HG02798 (cell line): ENCODE results near the gene NOS1AP.

Source experiments
- ATAC-seq: cut with Tn5 transposase; IDR thresholded peaks from one replicate; pipeline ENCODE4 v1.9.1; 2021; ENCODE audit warnings: mild to moderate bottlenecking; ENCODE audit not compliant: unreplicated experiment, poor library complexity

Gene NOS1AP

DNA sequence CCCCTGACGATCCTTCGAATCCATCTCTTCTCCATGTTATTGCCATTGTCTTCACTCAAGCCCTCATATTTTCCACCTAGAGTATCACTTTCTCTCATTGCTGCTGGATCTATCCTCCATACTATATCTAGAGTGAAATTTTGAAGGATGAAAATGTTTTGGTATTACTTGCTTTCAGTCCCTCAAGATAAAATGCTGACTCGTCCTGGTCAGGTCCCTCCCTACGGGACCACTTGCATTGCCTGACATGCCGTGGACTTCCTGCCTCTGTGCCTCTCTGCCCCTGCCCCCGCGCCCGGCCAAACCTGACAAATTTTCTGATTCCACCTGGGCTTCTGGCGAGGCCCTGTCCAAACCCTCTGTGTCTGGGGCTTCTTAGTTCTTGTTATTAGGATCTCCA, 283.6 kb downstream of the NOS1AP start:
- ATAC-seq: no peak

- no peak for ATAC-seq
Measured at GRCh38 chr1:162353702-162354101, 284.2 kb downstream of the NOS1AP start.

DNA sequence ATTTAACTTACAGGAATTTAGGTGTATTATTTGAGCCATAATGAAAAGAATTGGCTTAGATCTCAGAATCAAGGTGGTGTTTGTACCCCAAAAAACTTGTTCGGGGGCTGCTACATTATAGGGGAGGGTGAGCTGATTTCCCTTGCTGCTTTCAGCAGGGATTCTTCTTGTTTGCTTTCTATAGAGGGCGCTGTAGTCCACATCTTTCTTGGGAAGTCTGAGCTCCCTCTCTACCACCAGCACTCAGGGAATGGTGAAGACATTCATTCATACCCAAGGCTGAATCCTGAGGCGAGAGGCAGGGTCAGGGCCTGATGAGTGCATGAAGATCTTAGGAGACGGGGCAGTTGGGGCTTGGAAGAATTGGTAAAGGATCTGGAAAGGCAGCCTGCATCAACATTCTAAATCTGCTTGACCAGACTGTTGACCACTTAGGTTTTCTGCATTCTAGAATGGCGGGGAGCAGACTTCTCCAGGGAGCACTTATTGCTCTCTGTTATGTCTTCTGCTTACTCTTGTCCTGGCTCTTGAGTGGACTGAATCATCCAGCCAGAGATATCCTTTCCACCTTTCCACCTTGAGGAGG, 288.3 kb downstream of the NOS1AP start:
- no peak for ATAC-seq

DNA sequence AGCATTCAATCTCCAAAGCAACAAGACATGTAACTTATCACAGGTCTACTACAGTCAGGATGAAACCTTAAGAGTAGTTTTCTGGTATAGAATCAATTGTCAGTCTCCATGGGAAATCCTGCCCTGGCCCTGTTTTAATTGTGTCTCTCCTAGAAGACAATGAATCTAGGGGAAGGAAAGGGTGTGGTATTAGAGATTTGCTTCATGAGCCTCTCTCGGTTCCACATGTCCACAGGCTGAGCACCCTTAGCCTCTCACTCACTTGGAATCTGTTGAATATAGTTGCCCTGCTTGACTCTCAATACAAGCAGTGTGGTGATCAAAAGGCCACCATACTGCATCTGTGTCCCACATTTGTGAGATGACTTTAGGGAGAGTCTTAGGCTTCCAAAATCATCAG, 289.4 kb downstream of the NOS1AP start:
- no peak for ATAC-seq

DNA sequence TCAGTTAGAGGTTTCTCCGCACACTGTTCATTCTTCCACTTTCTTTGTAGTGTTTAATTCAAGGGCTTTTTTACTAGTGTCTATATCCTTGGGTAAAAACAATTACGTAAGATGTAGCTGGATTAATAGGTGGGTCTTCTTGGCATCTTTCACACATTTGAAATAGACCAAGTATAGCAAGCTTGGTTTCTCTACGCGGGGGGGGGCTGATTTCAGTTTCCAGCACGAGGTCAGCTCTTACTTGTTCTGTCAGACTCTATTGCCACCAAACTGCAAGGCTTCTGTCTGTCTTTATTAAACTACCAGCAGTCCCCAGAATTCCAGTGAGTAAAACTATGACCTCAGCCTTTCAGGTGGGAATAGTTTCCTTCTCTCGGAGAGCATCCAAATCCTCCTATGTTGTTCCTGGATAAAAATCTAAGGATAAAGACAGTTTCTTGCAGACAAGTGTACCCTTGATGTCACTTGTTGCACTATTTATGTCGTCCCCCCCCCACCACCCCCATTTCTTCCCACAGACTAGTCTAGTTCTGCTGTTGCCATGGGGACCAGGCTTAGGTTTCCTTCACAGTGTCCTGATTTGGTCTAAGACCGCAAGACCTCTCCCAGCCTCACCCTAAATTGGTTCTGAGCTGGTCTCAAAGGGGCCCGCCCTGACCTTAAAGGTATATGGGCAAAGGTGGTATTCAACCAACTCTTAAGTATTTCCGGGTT, 290.2 kb downstream of the NOS1AP start:
- no peak for ATAC-seq

DNA sequence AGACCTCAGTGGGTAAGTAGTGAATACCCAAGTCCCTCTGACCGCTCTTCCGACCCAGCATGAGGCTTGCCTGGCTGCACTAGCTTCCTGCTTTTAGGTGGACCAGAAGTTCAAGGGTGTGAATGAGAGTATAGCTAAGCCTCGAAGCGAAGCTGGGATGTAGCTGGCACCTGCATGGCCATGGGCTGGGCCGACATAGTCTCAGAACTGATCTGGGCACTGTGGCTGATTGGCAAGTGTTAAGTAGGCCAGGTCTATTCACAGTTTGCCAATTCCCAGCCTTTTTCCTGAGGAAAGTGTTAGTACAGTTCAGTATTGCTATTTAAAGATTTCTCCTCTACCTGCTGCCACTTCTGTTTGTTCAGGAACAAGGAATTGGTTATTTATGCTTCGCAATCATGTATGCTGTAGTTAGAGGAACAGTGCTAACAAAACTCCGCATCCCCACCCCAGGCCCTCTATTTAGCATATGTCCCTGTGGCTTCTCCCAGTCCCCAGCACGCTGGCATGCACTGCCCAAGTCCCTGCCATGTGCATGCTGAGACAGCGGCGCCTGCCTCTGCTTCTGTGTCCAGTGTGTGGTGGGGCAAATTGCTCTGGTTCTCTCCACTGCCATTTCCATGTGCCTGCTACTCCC, 290.9 kb downstream of the NOS1AP start:
- ATAC-seq: no peak

DNA sequence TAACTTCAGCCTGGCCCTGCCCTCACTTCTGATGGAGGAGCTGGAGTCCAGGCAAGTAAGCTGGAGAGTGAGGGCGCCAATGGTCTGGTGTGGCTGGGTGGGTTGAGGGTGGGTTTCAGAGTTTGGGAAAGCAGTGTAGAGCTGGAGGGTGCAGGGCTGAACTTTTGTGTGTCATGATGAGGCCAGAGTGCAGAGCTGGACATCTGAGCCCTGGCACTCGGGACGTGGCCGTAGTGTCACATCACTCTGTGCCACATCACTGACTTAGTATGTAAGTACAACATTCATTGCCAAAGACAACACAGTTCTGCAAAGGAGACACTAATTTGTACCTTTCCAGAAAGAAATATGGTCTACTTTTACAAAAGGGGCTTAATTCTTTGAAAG, 291.4 kb downstream of the NOS1AP start:
- no peak for ATAC-seq

DNA sequence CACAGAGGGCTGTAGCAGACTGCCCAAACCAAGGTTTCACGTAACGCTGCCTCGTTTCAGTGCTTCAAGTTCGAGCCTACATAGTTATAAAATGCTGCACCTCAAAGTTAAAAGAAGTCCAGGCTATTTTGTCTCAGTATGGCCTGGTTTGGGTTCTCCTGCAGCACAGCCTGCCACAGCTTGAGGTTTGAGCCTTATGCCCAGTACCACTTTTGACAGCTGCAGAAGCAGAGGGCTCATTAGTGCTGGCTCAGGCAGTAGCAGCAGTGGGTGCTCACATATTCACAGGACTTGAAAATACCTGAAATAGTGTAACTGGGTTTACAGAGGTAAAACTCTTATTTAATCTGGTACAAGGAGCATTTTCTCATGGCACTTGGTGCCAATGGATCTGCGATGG, 291.9 kb downstream of the NOS1AP start:
- peak; percentile 42 for ATAC-seq

- ATAC-seq: no peak
Measured at GRCh38 chr1:162363823-162364222, 294.3 kb downstream of the NOS1AP start.

DNA sequence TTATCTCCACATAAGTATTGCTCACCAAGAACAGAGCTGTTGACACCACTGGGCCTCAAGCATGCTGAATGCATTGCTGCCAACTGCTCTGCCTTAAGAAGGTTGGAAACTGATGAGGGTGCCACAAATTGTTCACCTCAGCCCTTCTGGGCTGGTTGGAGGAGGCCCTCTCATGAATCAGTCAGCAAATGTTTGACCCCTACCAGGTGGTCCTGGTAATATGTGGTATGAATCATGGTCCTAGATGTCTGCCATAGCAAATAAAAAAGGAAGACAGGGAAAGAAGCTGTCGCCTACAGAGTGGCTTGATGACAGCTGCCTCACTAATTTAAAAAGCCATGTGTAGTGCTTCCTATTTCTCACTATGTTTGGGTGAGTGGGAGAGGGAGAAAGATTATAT, 295.0 kb downstream of the NOS1AP start:
- ATAC-seq: no peak

DNA sequence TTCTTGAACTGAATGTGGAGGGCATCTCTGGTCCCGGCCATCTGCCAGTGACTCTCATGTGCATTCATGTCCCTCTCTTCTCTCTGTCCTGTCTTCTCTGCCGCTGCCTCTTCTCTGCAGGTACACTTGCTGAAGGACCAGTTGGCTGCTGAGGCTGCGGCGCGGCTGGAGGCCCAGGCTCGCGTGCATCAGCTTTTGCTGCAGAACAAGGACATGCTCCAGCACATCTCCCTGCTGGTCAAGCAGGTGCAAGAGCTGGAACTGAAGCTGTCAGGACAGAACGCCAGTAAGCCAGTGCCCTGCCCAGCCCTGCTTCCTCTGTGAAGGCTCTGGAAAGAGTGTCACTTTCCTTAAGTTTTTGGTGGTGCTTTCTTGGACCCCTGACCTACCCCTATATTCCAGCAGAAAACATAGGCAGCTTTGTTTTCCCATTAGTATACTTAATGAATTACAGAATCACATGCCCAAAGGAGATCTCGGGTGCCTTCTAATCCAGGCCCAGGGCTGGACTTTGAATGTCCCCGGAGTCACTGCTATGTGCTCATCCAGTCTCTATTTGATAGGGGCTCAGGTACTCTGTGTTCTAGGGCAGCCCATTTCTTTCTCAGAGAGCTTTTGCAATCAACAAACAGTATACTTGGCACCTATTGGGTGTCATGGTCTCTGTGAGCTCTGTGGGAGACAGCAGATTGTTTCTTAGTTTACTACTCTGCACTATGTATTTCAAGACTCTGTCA, 296.0 kb downstream of the NOS1AP start:
- ATAC-seq: no peak

DNA sequence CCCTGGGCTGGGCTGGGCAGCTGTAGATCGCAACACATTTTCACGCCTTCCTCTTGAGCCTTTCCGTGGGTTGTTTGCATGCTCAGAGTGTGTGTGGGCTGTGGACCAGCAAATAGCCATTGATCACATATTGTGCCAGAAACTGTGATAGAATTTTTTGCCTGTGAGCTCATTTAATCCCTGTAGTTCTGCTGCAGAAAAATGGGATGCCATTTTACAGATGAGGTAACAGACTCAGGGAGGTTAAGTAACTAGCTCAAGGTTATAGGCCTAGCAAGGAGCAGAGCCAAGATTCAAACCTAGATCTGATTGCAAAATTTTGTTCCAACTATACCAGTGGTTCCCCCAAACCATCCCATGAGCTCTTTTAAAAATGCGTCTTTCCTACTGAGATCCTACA, 296.7 kb downstream of the NOS1AP start:
- no peak for ATAC-seq

GRCh38 chr1:162366671-162367070, 297.2 kb downstream of the NOS1AP start:
- no peak for ATAC-seq

- ATAC-seq: no peak
Measured at GRCh38 chr1:162367073-162367472, 297.6 kb downstream of the NOS1AP start.

GRCh38 chr1:162367772-162368171, 298.3 kb downstream of the NOS1AP start:
- ATAC-seq: no peak

DNA sequence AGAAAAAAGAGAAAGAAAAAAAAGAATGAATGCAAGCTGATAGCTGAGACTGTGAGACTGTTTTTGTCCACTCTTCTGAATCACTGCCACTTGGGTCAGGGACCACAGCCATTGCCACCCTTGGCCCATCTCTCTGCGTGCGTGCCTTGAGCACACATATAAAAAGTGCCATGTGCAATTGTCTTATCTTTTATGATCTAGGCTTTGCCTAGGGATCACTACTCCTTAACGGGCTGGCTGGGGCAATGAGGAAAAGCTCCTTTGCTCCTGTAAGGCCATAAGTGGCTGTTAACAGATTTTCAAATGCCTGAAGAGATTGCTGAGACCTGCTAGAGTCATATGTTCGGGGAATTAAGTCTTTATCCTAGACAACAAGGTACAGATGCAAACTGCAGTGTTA, 299.0 kb downstream of the NOS1AP start:
- ATAC-seq: no peak

DNA sequence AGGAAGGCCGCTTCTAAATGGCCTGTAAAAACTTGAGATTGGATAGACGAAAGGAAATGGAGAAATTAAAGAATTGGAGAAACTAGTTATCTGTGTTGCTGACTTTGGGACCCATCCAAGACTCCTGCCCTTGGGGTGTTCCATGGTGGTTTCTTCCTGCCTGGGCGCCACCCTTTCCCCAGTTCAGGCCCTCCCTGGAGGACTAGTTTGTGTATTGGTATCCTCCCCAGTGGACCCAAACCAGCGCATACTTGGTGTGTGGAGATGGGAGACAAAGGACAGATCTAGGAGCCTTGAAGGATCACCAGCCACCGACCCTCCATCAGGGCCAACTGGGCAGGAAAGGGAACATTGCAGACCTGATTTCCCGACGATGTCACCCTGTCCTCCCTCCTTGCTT, 300.1 kb downstream of the NOS1AP start:
- ATAC-seq: no peak

DNA sequence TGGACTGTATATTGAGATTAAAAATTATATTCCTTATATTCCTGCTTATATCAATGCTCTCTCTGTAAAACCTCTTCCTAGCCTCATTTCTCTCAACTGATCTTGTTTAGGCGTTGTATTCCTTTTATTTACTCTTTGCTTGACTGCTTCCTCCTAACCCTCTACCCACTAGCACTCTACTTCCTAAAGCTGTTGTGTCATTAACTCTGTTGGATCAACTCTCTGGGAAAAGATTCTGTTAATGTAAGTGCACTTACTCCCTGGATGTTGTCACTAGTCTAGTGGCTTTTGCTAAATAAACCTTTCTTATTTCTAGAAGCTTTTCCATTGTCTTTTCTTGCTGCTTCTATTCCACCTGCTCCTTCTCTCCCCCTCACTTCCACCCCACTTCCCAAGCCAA, 300.7 kb downstream of the NOS1AP start:
- no peak for ATAC-seq

GRCh38 chr1:162370721-162371120, 301.2 kb downstream of the NOS1AP start:
- ATAC-seq: no peak

DNA sequence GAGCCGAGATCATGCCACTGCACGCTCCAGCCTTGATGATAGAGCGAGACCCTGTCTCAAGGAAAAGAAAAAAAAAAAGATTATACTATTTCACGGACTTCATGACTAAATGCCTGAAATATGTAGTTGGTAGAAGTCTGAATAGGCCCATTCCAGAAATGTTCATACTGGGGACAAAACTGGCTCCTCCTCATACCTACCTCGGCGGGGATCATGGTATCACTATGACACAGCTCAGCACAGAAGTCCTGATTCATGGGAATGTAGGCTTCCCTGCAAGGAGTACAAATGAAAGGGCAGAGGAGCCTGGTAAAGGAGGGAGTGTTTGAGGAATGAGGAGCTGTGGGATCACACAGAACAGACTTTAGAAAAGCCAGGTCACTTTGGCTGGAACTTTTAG, 302.1 kb downstream of the NOS1AP start:
- no peak for ATAC-seq
